ENCODE data around the gene CEP295NL.

The CEP295NL gene

GRCh38 chr17:78940258-78940657, 37.3 kb upstream of the CEP295NL start:
- Histone ChIP-seq H3K4me3 (ENCODE audit: low read depth, low read length) (no peak overlapping the region), H3K27me3 (replicated peaks) (no peaks in the 10 kb centered on the region), H3K36me3 (replicated peaks) (no peaks in the 10 kb centered on the region), H3K27ac (peak overlapping the region; percentile 79)
- no peak for DNase-seq
- TF ChIP-seq CTCF (IDR thresholded peaks at IDR 0.05; ENCODE audit: low read depth, low read length, missing control alignments): no peak
- in situ Hi-C loops (cut with HindIII; ENCODE audit: low pct_ligation_motif_present, low sequenced_read_pairs): no loop called here

- TF ChIP-seq CTCF (IDR thresholded peaks at IDR 0.05; ENCODE audit: low read depth, low read length, missing control alignments): no peak
- DNase-seq: peak; percentile 67
- Histone ChIP-seq H3K27ac (peak overlapping the region; percentile 79), H3K36me3 (replicated peaks) (no peaks in the 10 kb centered on the region), H3K27me3 (replicated peaks) (no peaks in the 10 kb centered on the region), H3K4me3 (ENCODE audit: low read depth, low read length) (no peak overlapping the region)
- in situ Hi-C loops (cut with HindIII; ENCODE audit: low pct_ligation_motif_present, low sequenced_read_pairs): no loop called here
Measured at GRCh38 chr17:78939615-78940014, 36.6 kb upstream of the CEP295NL start.

GRCh38 chr17:78937561-78937960, 34.6 kb upstream of the CEP295NL start:
- no peak for DNase-seq
- TF ChIP-seq CTCF (IDR thresholded peaks at IDR 0.05; ENCODE audit: low read depth, low read length, missing control alignments): no peak
- Histone ChIP-seq H3K27me3 (replicated peaks) (no peaks in the 10 kb centered on the region), H3K4me3 (ENCODE audit: low read depth, low read length) (no peak overlapping the region), H3K27ac (no peak overlapping the region), H3K36me3 (replicated peaks) (no peaks in the 10 kb centered on the region)
- in situ Hi-C loops (cut with HindIII; ENCODE audit: low pct_ligation_motif_present, low sequenced_read_pairs): no loop called here

- DNase-seq: peak; percentile 97
- Histone ChIP-seq H3K4me3 (ENCODE audit: low read depth, low read length) (no peak overlapping the region), H3K36me3 (replicated peaks) (no peaks in the 10 kb centered on the region), H3K27me3 (replicated peaks) (no peaks in the 10 kb centered on the region), H3K27ac (peak overlapping the region; percentile 96)
- in situ Hi-C loops (cut with HindIII; ENCODE audit: low pct_ligation_motif_present, low sequenced_read_pairs): no loop called here
- no peak for TF ChIP-seq CTCF (IDR thresholded peaks at IDR 0.05; ENCODE audit: low read depth, low read length, missing control alignments)
Measured at GRCh38 chr17:78935419-78936323, 32.7 kb upstream of the CEP295NL start.

- DNase-seq: no peak
- peak overlapping the region; percentile 96 for H3K27ac ChIP-seq
- no peak for TF ChIP-seq CTCF (IDR thresholded peaks at IDR 0.05; ENCODE audit: low read depth, low read length, missing control alignments)
- no peaks in the 10 kb centered on the region for H3K36me3 ChIP-seq (replicated peaks)
- H3K4me3 ChIP-seq (ENCODE audit: low read depth, low read length): peak overlapping the region; percentile 20
- no peaks in the 10 kb centered on the region for H3K27me3 ChIP-seq (replicated peaks)
- in situ Hi-C loops (cut with HindIII; ENCODE audit: low pct_ligation_motif_present, low sequenced_read_pairs): no loop called here
Measured at GRCh38 chr17:78934681-78935418, 31.8 kb upstream of the CEP295NL start.

Measured in brain microvascular endothelial cell (primary cell).